Panc1 (cell line): Measurements from ENCODE around the gene FSTL4. TPM values are rescaled to one million over a fixed set of nuclear protein-coding genes. Genes with fewer than 3 reads are reported as not detected.

Source experiments
- ATAC-seq: fragments of 200-7000 bp; cut with Tn5 transposase; 2 replicates; pipeline ENCODE4 v1.9.1; 2020; ENCODE audit warnings: mild to moderate bottlenecking, moderate library complexity
- BruUV-seq: library from RNA; stranded (reverse); fragments of 400-500 nt; replicated peaks from 2 replicates; lab custom pipeline; 2021; lab: Mats Ljungman, UMichigan
- CTCF ChIA-PET: fragments of 300-600 bp; sonication (Branson Sonifier 250); formaldehyde crosslinking; loops from one replicate; lab custom pipeline; 2022; ENCODE audit warnings: antibody characterized with exemption; lab: Charles Lee
- POLR2A ChIA-PET: fragments of 300-600 bp; sonication (Branson Sonifier 250); formaldehyde crosslinking; loops from one replicate; lab custom pipeline; 2022; ENCODE audit warnings: antibody characterized with exemption; lab: Charles Lee
- DNase-seq: peaks from one replicate; pipeline ENCODE4 v3.0.0-alpha.2; 2010; ENCODE audit warnings: low read depth, low spot score
- H3K27ac ChIP-seq: 2 replicates; pipeline ENCODE4 v1.5.1; 2011; ENCODE audit warnings: mild to moderate bottlenecking, low read length, inconsistent platforms
- H3K27me3 ChIP-seq: fragments of 200-500 bp; sonication (Bioruptor generic); 2 replicates; pipeline ENCODE4 v1.6.0; 2014; ENCODE audit warnings: low read length, inconsistent platforms; ENCODE audit not compliant: control insufficient read depth, insufficient read depth
- H3K36me3 ChIP-seq: fragments of 200-500 bp; sonication (Bioruptor generic); 2 replicates; pipeline ENCODE4 v1.5.1; 2014; ENCODE audit warnings: inconsistent platforms, mild to moderate bottlenecking, low read length, moderate library complexity; ENCODE audit not compliant: control insufficient read depth, insufficient read depth
- H3K4me1 ChIP-seq: 2 replicates; pipeline ENCODE4 v1.5.1; 2011; ENCODE audit warnings: inconsistent platforms, mild to moderate bottlenecking, low read length, moderate library complexity; ENCODE audit not compliant: control insufficient read depth, insufficient read depth
- H3K4me3 ChIP-seq, 2 experiments: 2 replicates each; pipeline ENCODE4 v1.5.1; 2011 to 2012; ENCODE audit warnings: low read depth in 2 of 2, low read length in 2 of 2, mild to moderate bottlenecking in 2 of 2, inconsistent platforms in 1 of 2, moderate library complexity in 1 of 2
- H3K9me3 ChIP-seq: fragments of 200-500 bp; sonication (Bioruptor generic); 2 replicates; pipeline ENCODE4 v1.5.1; 2014; ENCODE audit warnings: low read depth, mild to moderate bottlenecking, inconsistent platforms, low read length, moderate library complexity; ENCODE audit not compliant: control insufficient read depth, insufficient read depth
- POLR2AphosphoS5 ChIP-seq: IDR thresholded peaks from 2 replicates; pipeline ENCODE4 v1.6.1; 2012; ENCODE audit warnings: mild to moderate bottlenecking, low read depth, low read length, moderate library complexity
- SIN3A ChIP-seq: IDR thresholded peaks from 2 replicates; pipeline ENCODE4 v1.6.1; 2012; ENCODE audit warnings: low read depth, mild to moderate bottlenecking, low read length, moderate library complexity, borderline replicate concordance; ENCODE audit not compliant: insufficient read depth
- TCF7L2 ChIP-seq: IDR thresholded peaks from 2 replicates; pipeline ENCODE4 v1.6.1; 2011; ENCODE audit warnings: mild to moderate bottlenecking, low read depth, low read length, inconsistent platforms
- in situ Hi-C: cut with HindIII; loops from 2 replicates; pipeline ENCODE4 v1.10.0; 2016; ENCODE audit warnings: low sequenced_read_pairs, low pct_unique_long_range_greater_than_20kb
- intact Hi-C: fragments of 100-400 bp; cut with micrococcal nuclease; formaldehyde crosslinking; loops from one replicate; pipeline ENCODE4 v1.10.0; 2022; ENCODE audit not compliant: unreplicated experiment
- total RNA-seq: library from RNA; stranded (reverse); gene quantifications from one replicate; pipeline ENCODE4 v1.2.1, GENCODE V29; 2021; ENCODE audit not compliant: unreplicated experiment
- TF ChIP-seq, protein P1 (sequence below), 2 experiments: IDR thresholded peaks; 2 replicates each; pipeline ENCODE4 v1.6.1; 2011 to 2012; ENCODE audit warnings: low read depth in 2 of 2, control low read depth in 1 of 2, low read length in 1 of 2, mild to moderate bottlenecking in 1 of 2, moderate library complexity in 1 of 2; ENCODE audit not compliant: insufficient read depth in 1 of 2
- TF ChIP-seq, protein P2 (sequence below): fragments of 450-650 bp; IDR thresholded peaks from 2 replicates; pipeline ENCODE4 v1.5.1; 2017; ENCODE audit warnings: mild to moderate bottlenecking

FSTL4 gene
- total RNA-seq, 1 experiment from 2014 or later = 0.18 TPM

DNA sequence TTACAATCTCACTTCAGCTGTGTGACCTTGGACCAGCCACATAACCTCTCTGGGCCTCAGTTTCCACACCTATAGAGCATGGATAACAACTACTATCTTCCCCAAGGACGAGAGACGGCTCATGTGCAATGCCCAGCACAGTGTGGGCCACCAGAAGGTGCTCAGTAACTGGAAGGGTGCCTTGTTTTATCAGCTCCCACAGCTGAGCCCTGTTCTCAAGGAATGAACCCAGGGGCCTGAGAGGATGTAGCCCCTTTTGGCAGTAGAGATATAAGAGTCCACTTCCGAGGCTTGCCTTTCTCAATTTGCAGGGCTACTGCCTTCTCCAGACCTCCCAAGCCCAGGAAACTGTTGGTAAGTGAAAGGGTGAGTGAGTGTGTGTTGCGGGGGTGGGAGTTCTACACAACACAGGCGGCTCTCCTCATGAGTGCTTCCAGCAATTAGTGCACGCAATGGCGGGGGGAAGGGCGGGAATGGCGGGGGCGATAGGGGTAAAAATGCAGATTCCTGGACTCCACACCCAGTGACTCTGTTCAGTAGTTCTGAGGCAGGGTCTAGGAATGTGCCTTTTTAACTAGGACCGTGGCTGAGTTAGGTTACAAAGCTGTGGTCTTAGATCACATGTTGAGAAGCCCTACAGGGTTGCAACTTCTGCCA is 185.1 kb downstream of the FSTL4 start:
- no TSS peak for BruUV-seq
- no peaks in the 10 kb centered on the region for H3K9me3 ChIP-seq
- in situ Hi-C loops (no loop called here), intact Hi-C loops (no loop called here)
- peaks cover 19% of the 10 kb centered on the region for H3K27me3 ChIP-seq
- no peaks in the 10 kb centered on the region for H3K4me1 ChIP-seq
- no peak overlapping the region for H3K4me3 ChIP-seq
- no peak for ATAC-seq
- CTCF ChIA-PET = no interaction called here
- H3K36me3 ChIP-seq = no peaks in the 10 kb centered on the region
- no peak for DNase-seq
- no peak overlapping the region for H3K27ac ChIP-seq
- POLR2A ChIA-PET = no interaction called here
- no peak for TF ChIP-seq SIN3A
- no peak for TF ChIP-seq TCF7L2
- TF ChIP-seq, protein P1, sequence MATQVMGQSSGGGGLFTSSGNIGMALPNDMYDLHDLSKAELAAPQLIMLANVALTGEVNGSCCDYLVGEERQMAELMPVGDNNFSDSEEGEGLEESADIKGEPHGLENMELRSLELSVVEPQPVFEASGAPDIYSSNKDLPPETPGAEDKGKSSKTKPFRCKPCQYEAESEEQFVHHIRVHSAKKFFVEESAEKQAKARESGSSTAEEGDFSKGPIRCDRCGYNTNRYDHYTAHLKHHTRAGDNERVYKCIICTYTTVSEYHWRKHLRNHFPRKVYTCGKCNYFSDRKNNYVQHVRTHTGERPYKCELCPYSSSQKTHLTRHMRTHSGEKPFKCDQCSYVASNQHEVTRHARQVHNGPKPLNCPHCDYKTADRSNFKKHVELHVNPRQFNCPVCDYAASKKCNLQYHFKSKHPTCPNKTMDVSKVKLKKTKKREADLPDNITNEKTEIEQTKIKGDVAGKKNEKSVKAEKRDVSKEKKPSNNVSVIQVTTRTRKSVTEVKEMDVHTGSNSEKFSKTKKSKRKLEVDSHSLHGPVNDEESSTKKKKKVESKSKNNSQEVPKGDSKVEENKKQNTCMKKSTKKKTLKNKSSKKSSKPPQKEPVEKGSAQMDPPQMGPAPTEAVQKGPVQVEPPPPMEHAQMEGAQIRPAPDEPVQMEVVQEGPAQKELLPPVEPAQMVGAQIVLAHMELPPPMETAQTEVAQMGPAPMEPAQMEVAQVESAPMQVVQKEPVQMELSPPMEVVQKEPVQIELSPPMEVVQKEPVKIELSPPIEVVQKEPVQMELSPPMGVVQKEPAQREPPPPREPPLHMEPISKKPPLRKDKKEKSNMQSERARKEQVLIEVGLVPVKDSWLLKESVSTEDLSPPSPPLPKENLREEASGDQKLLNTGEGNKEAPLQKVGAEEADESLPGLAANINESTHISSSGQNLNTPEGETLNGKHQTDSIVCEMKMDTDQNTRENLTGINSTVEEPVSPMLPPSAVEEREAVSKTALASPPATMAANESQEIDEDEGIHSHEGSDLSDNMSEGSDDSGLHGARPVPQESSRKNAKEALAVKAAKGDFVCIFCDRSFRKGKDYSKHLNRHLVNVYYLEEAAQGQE (IDR thresholded peaks at IDR 0.05; ENCODE audit: insufficient read depth in 1 of 2, low read depth in 2 of 2, low read length in 1 of 2) = no peak
- no peak for TF ChIP-seq POLR2AphosphoS5
- TF ChIP-seq, protein P2, sequence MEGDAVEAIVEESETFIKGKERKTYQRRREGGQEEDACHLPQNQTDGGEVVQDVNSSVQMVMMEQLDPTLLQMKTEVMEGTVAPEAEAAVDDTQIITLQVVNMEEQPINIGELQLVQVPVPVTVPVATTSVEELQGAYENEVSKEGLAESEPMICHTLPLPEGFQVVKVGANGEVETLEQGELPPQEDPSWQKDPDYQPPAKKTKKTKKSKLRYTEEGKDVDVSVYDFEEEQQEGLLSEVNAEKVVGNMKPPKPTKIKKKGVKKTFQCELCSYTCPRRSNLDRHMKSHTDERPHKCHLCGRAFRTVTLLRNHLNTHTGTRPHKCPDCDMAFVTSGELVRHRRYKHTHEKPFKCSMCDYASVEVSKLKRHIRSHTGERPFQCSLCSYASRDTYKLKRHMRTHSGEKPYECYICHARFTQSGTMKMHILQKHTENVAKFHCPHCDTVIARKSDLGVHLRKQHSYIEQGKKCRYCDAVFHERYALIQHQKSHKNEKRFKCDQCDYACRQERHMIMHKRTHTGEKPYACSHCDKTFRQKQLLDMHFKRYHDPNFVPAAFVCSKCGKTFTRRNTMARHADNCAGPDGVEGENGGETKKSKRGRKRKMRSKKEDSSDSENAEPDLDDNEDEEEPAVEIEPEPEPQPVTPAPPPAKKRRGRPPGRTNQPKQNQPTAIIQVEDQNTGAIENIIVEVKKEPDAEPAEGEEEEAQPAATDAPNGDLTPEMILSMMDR = no peak

DNA sequence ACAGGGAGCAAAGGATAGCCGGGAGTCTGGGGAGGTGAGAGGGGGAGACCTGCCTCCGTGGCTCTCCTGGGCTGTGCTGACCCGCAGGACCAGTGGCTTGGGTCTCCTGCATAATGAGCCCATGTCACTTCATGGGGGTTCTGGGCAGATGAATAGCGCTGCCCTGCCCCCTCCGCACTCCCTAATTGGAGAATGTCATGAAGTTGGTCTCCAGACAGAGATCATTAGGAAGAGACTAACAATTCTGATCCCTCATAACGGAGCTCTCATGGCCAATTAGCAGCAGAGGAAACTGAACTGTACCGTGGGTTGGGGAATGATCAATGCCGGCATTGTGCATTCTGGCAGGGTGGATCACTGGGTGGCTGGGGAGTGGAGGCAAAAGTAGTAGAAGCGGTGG is 186.1 kb downstream of the FSTL4 start:
- H3K27ac ChIP-seq = no peak overlapping the region
- no peak overlapping the region for H3K4me3 ChIP-seq
- no TSS peak for BruUV-seq
- in situ Hi-C loops (no loop called here), intact Hi-C loops (no loop called here)
- ATAC-seq = no peak
- no peaks in the 10 kb centered on the region for H3K9me3 ChIP-seq
- ChIA-PET CTCF (no interaction called here), POLR2A (no interaction called here)
- H3K27me3 ChIP-seq = peaks cover 17% of the 10 kb centered on the region
- H3K4me1 ChIP-seq = no peaks in the 10 kb centered on the region
- TF ChIP-seq, protein P2 = no peak
- TF ChIP-seq TCF7L2 (no peak), SIN3A (no peak), POLR2AphosphoS5 (no peak)
- TF ChIP-seq, protein P1 (IDR thresholded peaks at IDR 0.05; ENCODE audit: insufficient read depth in 1 of 2, low read depth in 2 of 2, low read length in 1 of 2) = no peak
- DNase-seq = no peak
- H3K36me3 ChIP-seq = no peaks in the 10 kb centered on the region
